MM.1S (cell line): ENCODE results near the gene RNLS.

Source experiments
- CTCF ChIP-seq: fragments of 300-600 bp; sonication (generic); IDR thresholded peaks from 2 replicates; pipeline ENCODE4 v1.5.1; 2016; ENCODE audit warnings: antibody characterized with exemption, low read length, mixed read lengths
- EZH2 ChIP-seq: fragments of 300-600 bp; sonication (generic); optimal IDR thresholded peaks from 2 replicates; pipeline ENCODE3; 2017; ENCODE audit warnings: low read depth, mild to moderate bottlenecking, antibody characterized with exemption, low read length, mixed read lengths
- EZH2phosphoT487 ChIP-seq: fragments of 300-600 bp; sonication (generic); IDR thresholded peaks from 2 replicates; pipeline ENCODE4 v1.6.1; 2018; ENCODE audit warnings: antibody characterized with exemption, low read length

GRCh38 chr10:88399240-88399639 lies 183.9 kb downstream of the RNLS start:
- TF ChIP-seq CTCF (no peak), EZH2 (no peak), EZH2phosphoT487 (no peak)
